ENCODE data around the gene PFN3. TPM values are rescaled to one million over a fixed set of nuclear protein-coding genes. Genes with fewer than 3 reads are reported as not detected.

PFN3 gene
- total RNA-seq, 4 donors from 2014 or later: not detected

DNA sequence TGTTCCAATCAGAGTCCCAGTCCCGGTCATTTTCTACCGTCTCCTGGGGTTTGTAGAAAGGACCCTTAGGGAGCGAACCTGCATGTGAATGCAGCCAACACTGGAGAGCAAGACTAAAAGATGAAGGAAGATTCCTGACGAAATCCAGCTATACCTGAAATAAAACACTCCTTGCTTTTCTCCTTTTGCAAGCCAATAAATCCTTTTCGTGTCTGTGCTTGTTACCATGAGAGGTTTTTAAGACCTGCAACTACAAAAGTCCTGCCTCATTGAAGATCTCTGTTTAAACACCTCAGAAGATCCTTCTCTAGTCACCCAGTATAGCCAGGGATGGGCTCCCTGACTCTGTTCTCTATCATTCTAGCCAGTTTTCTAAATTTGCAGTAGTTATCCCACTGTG lies 26.2 kb downstream of the PFN3 start:
- Histone ChIP-seq H3K27me3 (peaks cover 7% of the 10 kb centered on the region), H3K36me3 (peaks cover 0 to 10% of the 10 kb centered on the region in 2 donors), H3K4me1 (peaks cover 0 to 31% (median 0%) of the 10 kb centered on the region in 3 donors), H3K9me3 (no peaks in the 10 kb centered on the region), H3K27ac (no peak overlapping the region), H3K4me3 (no peak overlapping the region)
- WGBS, 2 donors (ENCODE audit: low coverage in 1 of 2): 46 to 55% methylated on average over 2 to 5 of the region's 5 CpGs
- TF ChIP-seq POLR2A (IDR thresholded peaks at IDR 0.05): no peak
- TF ChIP-seq POLR2AphosphoS5 (IDR thresholded peaks at IDR 0.05): no peak
- TF ChIP-seq, protein P1, sequence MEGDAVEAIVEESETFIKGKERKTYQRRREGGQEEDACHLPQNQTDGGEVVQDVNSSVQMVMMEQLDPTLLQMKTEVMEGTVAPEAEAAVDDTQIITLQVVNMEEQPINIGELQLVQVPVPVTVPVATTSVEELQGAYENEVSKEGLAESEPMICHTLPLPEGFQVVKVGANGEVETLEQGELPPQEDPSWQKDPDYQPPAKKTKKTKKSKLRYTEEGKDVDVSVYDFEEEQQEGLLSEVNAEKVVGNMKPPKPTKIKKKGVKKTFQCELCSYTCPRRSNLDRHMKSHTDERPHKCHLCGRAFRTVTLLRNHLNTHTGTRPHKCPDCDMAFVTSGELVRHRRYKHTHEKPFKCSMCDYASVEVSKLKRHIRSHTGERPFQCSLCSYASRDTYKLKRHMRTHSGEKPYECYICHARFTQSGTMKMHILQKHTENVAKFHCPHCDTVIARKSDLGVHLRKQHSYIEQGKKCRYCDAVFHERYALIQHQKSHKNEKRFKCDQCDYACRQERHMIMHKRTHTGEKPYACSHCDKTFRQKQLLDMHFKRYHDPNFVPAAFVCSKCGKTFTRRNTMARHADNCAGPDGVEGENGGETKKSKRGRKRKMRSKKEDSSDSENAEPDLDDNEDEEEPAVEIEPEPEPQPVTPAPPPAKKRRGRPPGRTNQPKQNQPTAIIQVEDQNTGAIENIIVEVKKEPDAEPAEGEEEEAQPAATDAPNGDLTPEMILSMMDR (IDR thresholded peaks at IDR 0.05): no peak
- TF ChIP-seq EP300 (IDR thresholded peaks at IDR 0.05): no peak
- no peak for ATAC-seq

DNA sequence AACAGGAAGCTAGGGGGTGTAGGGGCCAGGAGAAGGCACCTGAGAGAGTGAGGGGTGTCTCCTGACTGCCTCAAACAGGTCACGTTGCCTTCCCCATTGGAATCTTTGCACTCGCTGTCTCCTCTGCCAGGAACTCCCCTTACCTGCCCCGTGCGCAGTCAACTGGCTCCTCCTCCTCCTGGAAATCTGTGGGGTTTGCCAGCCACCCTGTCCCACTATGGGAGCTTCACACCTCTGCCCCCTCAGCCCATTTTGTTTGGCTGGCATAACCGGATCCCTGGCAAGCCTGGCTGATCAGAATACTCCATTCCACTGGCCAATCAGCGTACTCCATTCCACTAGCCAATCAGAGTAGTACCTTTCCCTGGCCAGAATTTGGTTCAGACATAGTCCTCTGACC lies 26.7 kb downstream of the PFN3 start:
- no peak overlapping the region for H3K4me3 ChIP-seq

GRCh38 chr5:177372910-177373309 lies 27.6 kb downstream of the PFN3 start:
- Histone ChIP-seq H3K4me3 (no peak overlapping the region), H3K36me3 (peaks cover 0 to 10% of the 10 kb centered on the region in 2 donors), H3K27ac (no peak overlapping the region), H3K9me3 (no peaks in the 10 kb centered on the region), H3K4me1 (peaks cover 0 to 43% (median 3%) of the 10 kb centered on the region in 3 donors), H3K27me3 (peaks cover 7% of the 10 kb centered on the region)
- 90 to 100% methylated on average over 2 to 4 of the region's 6 CpGs for WGBS, 2 donors (ENCODE audit: low coverage in 1 of 2)
- TF ChIP-seq POLR2A (IDR thresholded peaks at IDR 0.05) (no peak), EP300 (IDR thresholded peaks at IDR 0.05) (no peak), POLR2AphosphoS5 (IDR thresholded peaks at IDR 0.05) (no peak)
- TF ChIP-seq, protein P1 (IDR thresholded peaks at IDR 0.05): no peak
- ATAC-seq: no peak

More for the DNA sequence above, 26.7 kb downstream of the PFN3 start:
- TF ChIP-seq POLR2AphosphoS5 (IDR thresholded peaks at IDR 0.05) (no peak), POLR2A (IDR thresholded peaks at IDR 0.05) (no peak), EP300 (IDR thresholded peaks at IDR 0.05) (no peak)
- TF ChIP-seq, protein P1 (IDR thresholded peaks at IDR 0.05): no peak
- Histone ChIP-seq H3K4me1 (peaks cover 0 to 34% (median 0%) of the 10 kb centered on the region in 3 donors), H3K9me3 (no peaks in the 10 kb centered on the region), H3K27ac (no peak overlapping the region), H3K36me3 (peaks cover 0 to 10% of the 10 kb centered on the region in 2 donors), H3K27me3 (peaks cover 7% of the 10 kb centered on the region)
- ATAC-seq: no peak
- 39 to 69% methylated on average over 4 to 6 of the region's 6 CpGs for WGBS, 2 donors (ENCODE audit: low coverage in 1 of 2)

DNA sequence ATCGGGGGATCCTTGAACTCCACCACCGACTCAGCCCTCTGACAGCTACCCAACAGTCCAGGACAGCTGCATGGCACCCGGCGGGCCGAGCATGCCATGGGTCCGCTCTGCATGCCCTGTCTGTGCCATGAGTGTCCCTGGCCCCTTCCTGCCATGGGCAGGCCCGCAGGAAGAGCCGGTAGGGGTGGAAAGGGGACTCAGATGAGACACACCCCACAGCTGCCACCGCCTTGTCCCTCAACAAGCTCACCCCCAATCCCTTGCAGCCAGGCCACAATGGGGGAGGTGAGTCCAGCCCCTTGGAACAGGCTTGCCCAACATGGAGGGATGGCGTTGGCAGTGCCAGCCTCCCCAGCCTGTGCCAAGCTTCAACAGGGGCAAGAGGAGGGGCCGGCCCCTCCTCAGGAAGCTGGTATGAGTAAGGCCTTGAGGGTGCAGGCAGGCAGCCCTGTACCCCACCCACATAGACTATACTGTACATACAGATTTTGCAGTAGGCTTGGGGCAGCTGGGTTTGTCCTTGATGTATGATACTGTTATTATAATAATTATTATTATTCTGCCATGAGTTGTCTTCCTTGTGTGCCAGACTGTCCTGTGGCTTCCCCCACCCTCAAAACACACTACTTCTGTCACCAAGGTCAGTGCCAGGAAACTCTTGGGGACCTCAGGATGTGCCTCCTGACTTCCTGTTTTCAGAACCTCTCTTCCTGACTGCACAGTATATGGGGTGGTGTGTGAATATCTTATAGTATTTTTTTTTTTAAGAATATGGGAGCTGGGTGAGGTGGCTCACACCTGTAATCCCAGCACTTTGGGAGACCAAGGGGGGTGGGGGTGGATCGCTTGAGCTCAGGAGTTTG lies 28.2 kb downstream of the PFN3 start:
- peaks cover 7% of the 10 kb centered on the region for H3K27me3 ChIP-seq
- 20% methylated on average over 1 of the region's 12 CpGs; no CpG with 5 or more reads in 1 of the 2 donors for WGBS, 2 donors (ENCODE audit: low coverage in 1 of 2)
- H3K27ac ChIP-seq: no peak overlapping the region
- H3K9me3 ChIP-seq: no peaks in the 10 kb centered on the region
- H3K4me1 ChIP-seq: peaks cover 0 to 49% (median 7%) of the 10 kb centered on the region in 3 donors
- no peak overlapping the region for H3K4me3 ChIP-seq
- H3K36me3 ChIP-seq: peaks cover 0 to 10% of the 10 kb centered on the region in 2 donors
- ATAC-seq: no peak
- TF ChIP-seq POLR2AphosphoS5 (IDR thresholded peaks at IDR 0.05) (no peak), POLR2A (IDR thresholded peaks at IDR 0.05) (no peak), EP300 (IDR thresholded peaks at IDR 0.05) (no peak)
- TF ChIP-seq, protein P1 (IDR thresholded peaks at IDR 0.05): no peak

Data from gastroesophageal sphincter (tissue), 4 donors.